ENCODE data around the gene FAM117B.

FAM117B gene

DNA sequence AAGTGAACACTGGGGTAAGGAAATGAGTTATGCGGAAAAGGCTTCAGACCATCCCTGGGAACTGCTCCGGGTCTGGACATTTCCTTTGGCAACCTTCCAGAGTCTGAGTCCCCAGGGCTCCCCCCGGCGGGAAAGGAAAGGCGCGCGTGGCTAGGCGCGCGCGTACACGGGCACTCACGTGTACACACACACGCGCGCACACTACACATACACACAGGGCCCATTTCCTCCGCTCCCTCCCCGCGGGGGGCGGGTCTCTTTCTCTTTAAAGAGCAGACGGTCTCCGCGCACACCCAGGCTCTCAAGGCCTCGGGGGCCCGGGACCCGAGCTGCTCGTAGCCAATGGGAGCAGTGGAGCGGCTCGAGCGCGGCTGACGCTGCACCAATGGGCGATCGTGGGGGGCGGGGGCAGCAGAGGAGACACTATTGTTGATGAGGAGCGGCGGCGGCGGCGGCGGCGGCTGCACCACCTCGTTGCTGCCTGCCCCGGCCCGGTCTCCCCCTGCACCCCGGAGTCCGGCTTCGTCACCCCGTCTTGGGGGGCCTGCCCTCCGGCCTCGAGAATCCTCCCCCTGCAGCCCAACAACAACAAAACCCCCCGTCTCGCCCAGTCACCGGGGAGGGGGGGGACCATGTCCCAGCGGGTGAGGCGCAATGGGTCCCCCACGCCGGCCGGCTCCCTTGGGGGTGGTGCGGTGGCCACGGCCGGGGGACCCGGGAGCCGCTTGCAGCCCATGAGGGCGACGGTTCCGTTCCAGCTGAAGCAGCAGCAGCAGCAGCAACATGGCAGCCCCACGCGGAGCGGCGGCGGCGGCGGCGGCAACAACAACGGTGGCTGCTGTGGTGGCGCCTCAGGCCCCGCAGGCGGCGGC lies at the start of gene FAM117B:
Gene FAM117B, plus strand, starts transcription at position 414 of the 872 bp plus-strand sequence. Its CDS starts 219 bp downstream, at position 633.
- peak; percentile 96 for DNase-seq (ENCODE audit: low spot score)

DNA sequence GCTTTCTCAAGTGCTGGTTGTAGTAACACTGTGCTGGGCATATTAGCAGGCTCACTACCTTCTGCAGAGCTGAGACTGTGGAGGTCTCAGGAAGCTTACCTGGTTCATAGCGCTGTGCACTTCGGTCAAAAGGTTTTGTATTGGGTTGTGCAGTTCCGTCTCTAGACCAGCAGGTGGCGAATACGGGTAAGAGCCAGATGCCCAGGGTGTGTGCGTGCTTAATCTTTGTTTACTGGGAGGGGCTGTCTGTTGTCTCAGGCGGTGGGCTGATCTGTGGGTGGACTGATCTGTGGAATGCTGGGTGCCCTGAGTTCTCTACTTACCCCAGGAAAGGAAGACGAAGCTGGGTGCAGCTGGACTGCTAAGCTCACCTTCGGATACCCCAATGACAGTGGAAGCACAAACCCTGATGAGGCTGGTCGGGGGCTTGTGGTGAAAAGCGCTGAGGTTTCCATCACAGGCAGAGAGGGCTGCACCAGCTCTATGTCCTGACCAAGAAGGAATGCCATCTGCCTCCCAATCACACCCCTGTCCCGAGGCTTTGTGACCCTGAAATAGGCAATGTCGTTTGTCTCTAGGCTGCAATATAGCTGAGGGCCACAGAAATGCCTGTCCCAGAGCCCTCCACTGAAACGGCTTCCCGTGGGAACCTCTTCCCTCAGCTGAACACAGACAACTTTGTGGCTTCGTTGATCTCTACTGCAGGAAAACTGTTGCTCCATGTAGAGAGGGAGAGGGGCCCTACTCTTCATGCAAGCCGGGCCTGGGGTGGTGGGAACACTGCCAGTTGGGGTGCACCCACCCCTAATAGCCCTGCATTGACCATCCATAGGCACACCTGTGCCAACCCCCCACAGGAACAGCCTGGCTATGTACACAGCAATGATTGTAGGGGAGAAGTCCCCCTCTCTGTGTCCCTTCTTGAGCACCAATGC lies 45.9 kb upstream of the FAM117B start:
- peak; percentile 82 for DNase-seq (ENCODE audit: low spot score)

DNA sequence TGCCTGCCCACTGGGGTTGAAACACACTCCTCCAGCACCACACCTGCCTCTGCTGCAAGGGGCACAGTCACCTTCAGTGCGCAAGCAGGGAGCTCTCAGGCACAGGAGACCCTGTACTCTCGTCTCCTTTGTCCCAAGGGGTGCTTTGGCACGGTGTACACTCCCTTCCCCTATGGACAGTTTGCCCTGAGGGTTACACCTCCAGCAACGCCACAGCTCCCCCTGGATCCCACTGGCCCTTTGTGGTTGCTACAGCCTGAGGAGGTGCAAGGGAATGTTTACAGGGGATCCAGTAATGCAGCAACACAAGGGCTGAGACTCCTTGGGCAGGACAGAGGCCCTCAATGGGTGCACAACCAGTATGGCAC lies 45.2 kb upstream of the FAM117B start:
- no peak for DNase-seq (ENCODE audit: low spot score)

DNA sequence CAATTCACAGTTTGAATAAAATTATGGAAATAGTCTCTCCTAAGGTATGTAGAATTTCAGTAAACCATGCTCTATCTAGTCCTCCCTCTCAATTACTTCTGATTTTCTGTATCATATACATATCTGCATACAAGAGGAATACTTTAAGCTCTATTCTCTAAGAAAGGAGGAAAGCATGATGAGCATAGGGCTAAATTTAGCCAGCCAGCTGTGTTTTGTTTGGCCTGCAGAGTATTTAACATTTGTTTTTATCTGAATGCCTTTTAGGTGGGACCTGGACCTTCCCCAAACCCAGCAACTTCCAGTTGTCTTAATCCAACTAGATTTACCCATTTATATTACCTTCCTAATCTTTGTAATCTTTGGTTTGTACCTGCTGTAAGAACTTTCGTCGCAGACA lies 42.2 kb upstream of the FAM117B start:
- no peak for DNase-seq (ENCODE audit: low spot score)

DNA sequence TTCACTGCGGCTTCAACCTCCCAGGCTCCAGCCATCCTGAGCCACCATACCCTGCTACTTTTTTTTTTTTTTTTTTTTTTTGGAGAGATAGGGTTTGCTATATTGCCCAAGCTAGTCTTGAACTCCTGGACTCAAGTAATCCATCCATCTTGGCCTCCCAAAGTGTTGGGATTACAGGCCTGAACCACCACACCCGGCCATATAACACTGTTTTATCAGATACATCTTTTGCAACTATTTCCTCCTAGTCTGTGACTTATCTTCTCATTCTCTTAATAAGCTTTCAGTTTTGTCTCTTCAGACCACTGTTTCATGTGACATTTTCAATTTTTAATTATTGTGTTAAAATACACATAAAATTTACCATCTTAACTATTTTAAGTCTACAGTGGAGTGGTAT lies 35.7 kb upstream of the FAM117B start:
- DNase-seq (ENCODE audit: low spot score) = no peak

DNA sequence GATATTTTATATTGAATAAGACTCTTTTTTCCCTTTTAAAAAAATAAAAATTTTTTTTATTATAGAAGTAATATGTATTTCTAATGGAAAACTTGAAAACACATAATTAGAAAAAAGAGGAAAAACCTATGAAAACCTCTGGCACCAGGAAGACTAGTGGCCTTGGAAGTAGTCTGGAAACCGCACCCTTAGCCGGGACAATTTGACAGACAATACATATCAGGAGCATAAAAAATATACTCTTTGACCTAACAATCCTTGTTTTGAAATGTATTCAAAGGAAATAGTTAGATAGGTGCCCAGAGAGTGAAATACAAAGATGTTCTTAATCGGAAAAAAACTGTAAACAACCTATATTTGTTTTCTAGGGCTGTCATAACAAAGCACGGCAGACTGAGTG lies 34.9 kb upstream of the FAM117B start:
- DNase-seq (ENCODE audit: low spot score) = no peak

DNA sequence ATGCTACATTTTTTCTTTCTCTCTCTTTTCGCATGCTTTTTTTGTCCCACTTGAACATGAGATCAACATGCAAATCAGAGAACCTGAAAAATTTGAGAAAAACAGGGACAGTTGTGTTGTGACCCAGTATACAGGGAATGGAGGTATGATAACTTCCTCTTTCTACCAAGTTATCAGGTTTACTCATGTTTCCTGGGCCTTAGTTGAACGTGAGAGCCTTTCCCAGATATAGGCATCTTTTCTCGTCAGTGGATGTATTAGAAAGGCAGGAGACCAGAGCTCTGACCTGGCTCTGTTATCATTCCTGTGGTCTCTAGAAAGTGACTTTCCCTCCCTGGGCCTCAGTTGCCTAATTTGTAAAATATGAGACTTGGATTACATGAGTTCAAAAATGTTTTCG lies 30.1 kb upstream of the FAM117B start:
- no peak for DNase-seq (ENCODE audit: low spot score)

DNA sequence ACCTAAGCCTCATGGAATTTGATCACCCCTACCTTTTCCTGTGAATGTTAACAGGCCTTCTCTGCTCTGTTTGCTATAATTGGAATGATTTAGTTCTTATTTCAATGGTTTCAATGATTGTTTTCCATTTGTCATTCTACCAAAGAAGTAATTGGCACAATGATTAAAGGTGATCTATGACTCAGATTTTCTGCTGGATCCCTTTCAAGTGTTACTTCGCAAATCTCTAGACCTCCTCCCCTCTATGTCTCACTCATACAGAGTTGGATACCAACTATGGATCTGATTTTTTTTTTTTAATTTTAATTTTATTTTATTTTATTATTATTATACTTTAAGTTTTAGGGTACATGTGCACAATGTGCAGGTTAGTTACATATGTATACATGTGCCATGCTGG lies 29.6 kb upstream of the FAM117B start:
- DNase-seq (ENCODE audit: low spot score) = no peak

DNA sequence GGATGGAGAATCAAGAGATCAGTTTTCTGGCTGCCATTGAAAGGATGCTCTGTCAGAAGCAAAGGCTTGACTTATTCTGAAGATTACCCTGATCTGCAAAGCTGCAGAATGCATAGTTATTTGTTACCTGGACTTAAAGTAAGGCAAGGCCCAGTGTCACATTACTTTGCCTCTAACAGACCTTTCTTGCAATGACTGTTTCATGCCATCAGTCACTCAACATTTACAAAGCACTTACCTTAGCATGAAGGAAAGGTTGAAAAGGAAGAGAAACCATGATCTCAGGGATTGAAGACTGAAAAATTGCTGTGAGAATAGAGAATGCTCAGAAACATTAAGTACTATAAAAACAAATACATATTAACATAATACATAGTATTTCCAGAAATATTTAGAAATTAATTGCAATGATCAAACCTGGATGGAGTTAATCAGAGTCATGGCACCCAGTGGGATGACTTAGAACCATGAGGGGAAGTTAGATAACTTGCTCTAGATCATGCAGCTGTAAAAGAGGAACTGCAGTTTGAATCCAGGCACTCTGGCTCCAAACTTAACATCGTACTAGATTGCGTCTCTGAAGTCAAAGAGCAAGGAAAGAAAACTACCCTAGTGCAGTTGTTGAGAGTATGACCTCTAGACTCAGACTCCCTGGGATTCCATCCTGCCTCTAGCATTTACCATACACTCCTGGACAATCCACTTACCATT lies 26.5 kb upstream of the FAM117B start:
- DNase-seq (ENCODE audit: low spot score) = no peak

DNA sequence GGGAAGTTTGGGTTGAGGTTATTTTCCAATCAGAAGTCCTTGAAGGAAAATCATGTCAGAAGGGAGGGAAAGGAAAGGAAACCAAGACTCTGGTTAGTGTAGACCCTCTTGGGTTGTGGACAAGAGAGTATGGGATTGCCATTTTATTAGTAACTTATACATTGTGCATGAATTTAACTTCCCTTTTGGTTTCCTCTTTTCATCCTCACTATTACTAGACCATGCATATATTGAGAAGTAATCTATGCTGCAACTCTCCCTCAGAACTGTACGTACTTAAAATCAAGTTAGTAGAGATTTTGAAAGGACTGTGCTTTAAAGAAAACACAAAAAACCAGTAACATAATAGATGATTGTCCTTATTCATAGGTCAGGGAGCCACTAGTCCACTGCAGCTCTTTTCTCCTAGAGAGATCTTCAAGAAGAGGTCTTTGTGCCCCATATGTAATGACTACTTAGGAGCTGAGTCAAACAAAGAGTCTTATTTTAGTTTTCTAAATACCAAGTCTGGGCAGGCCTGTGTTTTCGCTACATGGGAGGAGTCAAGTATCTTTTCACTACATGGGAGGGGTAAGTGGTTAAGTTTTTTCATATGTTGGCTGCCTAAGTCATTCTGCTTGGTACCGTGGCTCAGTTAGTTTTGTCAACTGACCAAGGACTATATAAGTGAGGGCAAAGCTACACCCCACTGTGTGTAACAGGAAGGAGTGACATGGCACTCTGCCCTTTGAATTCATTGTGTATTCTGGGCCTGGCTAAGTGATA lies 25.2 kb upstream of the FAM117B start:
- no peak for DNase-seq (ENCODE audit: low spot score)

DNA sequence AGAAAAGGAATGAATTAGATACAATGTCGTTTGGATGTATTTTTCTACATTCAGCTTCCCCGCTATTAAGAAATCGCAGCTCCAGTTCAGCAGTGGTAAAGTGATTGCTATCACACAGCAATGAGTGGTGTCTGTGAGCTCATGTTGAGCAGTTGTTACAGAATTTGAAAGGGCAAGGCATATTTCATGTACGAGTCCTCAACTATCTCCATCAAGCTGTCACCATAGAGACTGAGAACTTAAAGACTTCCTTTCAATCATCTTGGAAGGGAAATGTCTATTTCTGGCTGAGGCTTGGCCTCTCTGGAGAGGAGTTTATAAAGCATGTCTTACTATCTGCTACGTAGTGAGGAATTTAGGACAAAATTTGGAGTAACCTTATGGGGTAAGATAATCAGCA lies 24.4 kb upstream of the FAM117B start:
- DNase-seq (ENCODE audit: low spot score) = no peak

DNA sequence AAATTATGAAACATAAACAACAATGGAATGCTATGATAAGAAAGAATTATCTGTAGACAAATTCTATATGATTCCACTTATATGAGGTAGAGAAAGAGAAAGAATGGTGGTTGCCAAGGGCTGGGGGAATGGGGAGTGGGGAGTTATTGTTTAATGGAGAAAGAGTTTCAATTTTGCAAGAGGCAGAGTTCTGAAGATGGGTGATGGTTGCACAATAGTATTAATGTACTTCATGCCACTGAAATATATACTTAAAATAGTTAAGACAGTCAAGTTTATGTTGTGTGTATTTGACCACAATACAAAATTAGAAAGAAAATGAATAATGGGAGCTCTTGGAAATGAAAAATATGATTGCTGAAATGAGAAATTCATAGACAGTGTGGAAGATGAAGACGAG lies 22.6 kb upstream of the FAM117B start:
- DNase-seq (ENCODE audit: low spot score) = no peak

DNA sequence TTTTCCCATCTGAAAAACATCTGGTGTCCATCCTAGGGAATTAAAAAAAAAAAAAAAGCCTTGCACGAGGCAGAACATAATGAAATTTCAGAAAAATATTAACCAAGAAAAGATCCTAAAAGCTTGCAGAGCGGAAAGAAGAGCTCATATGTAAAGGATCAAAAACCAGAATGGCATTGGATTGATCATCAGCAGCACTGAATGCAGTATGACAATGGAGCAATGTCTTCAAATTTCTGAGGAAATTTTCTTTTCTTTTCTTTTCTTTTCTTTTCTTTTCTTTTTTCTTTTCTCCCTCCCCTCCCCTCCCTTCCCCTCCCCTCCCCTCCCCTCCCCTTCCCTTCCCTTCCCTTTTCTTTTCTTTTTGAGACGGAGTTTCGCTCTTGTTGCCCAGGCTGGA lies 21.3 kb upstream of the FAM117B start:
- no peak for DNase-seq (ENCODE audit: low spot score)

DNA sequence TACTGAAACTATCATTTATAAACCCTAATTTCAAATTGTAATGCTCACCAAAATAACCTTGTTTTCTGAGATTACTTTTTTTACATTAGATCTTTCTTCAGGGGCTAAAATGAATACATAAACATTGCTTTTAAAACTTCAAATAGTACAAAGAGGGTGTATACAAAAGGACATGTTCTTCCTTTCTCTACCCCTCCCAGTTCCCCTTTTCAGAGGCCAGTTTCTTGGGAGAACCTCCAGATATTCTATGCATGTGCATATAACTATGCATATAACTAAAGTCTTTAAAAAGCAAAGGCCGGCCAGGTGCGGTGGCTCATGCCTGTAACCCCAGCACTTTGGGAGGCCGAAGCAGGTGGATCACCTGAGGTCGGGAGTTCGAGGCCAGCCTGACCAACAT lies 10.6 kb upstream of the FAM117B start:
- DNase-seq (ENCODE audit: low spot score) = no peak

DNA sequence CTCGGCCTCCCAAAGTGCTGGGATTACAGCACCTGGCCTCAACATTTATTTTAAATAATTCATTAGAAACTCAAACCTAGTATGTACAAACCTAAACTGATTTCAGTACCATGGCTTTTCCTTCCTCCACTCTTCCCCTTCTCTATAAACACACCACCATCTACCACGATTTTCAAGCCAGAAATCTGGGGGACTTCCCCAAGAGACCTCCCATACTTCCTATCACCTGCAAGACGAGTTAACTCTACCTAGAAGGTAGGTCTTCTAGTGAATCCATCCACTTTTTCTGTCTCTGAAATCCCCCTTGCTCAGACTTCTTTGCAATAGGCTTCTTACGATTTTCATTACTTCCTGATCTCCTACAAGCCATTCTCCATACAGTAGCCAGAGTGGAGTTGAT lies 7.7 kb upstream of the FAM117B start:
- no peak for DNase-seq (ENCODE audit: low spot score)

DNA sequence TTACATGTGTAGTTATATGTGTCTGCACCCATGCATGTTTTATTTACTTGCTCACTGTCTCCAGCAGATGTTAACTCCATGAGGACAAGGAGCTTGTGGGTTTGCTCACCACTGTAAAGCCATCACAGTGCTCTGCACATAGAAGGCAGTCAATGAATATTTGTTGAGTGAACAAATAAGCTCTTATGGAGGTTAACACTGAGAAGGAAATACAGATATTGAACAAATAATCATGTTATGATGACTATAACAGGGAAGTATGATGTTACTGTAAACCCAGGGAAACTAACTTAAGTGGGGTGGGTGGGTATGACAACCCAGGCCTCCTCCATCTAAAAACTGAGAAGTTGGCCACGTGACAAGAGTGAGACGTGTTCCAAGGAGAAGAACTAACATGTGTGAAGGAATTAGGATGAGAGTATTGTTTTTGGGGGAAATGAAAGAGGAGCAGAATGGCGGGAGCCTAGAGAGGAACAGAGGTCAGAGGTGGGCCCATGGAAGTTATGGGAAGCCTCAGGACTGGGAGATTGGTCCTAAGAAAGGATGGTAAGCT lies 6.0 kb upstream of the FAM117B start:
- DNase-seq (ENCODE audit: low spot score) = no peak

DNA sequence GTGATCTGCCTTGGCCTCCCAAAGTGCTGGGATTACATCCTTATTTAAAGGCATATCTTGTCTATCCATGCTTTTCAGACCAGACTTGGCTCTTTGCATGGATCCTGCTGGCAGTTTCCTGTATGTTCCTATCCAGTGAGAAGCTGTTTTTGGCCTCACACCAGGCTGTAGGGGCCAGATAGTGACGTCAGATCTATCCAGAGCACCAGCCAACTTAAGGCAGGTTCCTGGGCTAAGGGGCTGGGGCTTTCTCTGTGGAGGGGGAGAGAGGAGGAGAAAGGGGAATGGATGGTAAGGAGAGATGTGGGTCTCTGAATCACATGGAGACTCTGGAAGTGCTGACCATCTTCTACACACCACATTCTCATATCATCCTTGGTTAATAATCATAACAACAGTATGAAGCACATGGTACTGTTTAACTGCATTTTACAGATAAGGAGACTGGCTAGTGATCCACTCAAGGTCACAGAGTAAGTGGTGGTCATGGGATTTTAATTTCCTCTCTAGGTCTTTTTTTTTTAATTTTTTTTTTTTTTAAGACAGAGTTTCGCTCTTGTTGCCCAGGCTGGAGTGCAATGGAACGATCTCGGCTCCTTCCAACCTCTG lies 2.0 kb upstream of the FAM117B start:
- DNase-seq (ENCODE audit: low spot score) = no peak

DNA sequence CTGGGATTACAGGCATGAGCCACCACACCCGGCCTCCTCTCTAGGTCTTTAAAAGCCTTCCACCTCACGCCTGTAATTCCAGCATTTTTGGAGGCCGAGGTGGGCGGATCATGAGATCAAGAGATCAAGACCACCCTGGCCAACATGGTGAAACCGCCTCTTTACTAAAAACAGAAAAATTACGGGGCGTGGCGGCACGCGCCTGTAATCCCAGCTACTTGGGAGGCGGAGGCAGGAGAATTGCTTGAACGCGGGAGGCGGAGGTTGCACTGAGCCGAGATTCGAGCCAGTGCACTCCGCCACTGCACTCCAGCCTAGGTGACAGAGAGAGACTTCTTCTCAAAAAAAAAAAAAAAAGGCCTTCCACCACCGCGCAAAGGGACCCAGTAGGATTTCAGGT lies 1.3 kb upstream of the FAM117B start:
- no peak for DNase-seq (ENCODE audit: low spot score)

DNA sequence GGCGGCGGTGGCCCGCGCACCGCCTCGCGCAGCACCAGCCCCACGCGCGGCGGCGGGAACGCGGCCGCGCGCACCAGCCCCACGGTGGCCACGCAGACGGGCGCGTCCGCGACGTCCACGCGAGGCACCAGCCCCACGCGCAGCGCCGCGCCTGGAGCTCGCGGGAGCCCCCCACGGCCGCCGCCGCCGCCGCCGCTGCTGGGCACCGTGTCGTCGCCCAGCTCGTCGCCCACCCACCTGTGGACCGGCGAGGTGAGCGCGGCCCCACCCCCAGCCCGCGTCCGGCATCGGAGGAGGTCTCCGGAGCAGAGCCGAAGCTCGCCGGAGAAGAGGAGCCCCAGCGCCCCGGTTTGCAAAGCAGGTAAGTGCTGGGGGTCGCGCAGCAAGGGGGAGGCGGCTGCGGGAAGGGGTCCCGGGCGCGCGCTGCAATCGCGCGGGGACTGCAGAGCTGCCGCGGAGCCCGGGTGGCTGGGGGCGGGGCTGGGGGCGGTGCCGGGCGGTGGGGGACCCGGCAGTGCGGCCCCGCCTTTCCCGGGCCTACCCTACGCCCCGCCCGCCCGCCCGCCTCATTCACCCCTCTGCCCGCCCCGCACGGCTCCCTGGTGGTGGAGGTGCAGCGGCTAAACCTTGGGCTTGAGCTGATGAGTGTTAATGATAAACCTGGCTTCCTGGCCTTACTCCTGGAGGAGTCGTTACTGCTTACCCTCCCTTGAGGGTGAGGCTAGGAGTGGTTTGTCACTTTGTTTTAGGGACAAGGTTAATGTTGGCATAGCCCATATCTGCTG lies 851 bp downstream of the FAM117B start:
- peak; percentile 81 for DNase-seq (ENCODE audit: low spot score)

DNA sequence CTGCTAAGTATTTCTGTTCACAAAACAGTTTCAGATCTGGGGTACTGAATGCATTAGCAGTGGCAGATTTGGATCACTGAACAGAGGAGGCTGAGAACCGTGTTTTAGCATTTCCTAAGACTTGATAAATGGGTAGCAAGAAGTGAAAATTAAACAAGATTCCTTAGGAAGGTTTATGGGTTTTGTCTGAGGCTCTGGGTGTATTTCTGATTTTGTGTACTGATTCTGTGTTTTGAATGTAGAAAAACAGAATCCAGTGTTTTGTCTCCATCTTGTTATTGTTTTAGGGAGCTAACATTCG lies 1.4 kb downstream of the FAM117B start:
- no peak for DNase-seq (ENCODE audit: low spot score)

Data from SW480 (cell line).